NCI-H187 treated with DMSO at 0.1 percent for 48 hours (cell line): ENCODE data around the gene G6PC2.
"Not testable (repeated sequence)": the region's sequence is repeated elsewhere in the genome, so short reads cannot be mapped to it uniquely, and the experiment has no call there.

Experiments used
- DNase-seq: peaks from one replicate; lab custom pipeline; 2025; lab: John Stamatoyannopoulos, UW

The G6PC2 gene

GRCh38 chr2:168904358-168904757, 3.3 kb downstream of the G6PC2 start:
- no peak for DNase-seq

GRCh38 chr2:168907940-168908662, 7.0 kb downstream of the G6PC2 start:
- DNase-seq: no peak

GRCh38 chr2:168910330-168910729, 9.2 kb downstream of the G6PC2 start:
- DNase-seq: no peak

GRCh38 chr2:168912466-168912865, 11.4 kb downstream of the G6PC2 start:
- no peak for DNase-seq

- no peak for DNase-seq
These were observed 11.8 kb downstream of the G6PC2 start for GRCh38 chr2:168912901-168913369.

- DNase-seq: no peak
These were observed 12.4 kb downstream of the G6PC2 start for GRCh38 chr2:168913495-168913894.

GRCh38 chr2:168915441-168916330, 14.6 kb downstream of the G6PC2 start:
- no peak for DNase-seq

- no peak for DNase-seq
These were observed 15.2 kb downstream of the G6PC2 start for GRCh38 chr2:168916331-168916675.

GRCh38 chr2:168920504-168921157, 19.5 kb downstream of the G6PC2 start:
- peak; percentile 1 for DNase-seq

GRCh38 chr2:168926621-168927386, 25.7 kb downstream of the G6PC2 start:
- no peak for DNase-seq

GRCh38 chr2:168928113-168928831, 27.2 kb downstream of the G6PC2 start:
- no peak for DNase-seq

- DNase-seq: no peak
These were observed 27.9 kb downstream of the G6PC2 start for GRCh38 chr2:168929031-168929430.

- no peak for DNase-seq
These were observed 29.2 kb downstream of the G6PC2 start for GRCh38 chr2:168930242-168930641.

- DNase-seq: not testable (repeated sequence)
These were observed 31.1 kb downstream of the G6PC2 start for GRCh38 chr2:168932174-168932573.

GRCh38 chr2:168934826-168935225, 33.7 kb downstream of the G6PC2 start:
- no peak for DNase-seq

GRCh38 chr2:168935810-168936581, 34.9 kb downstream of the G6PC2 start:
- DNase-seq: no peak

- DNase-seq: no peak
These were observed 38.0 kb downstream of the G6PC2 start for GRCh38 chr2:168939061-168939460.

- no peak for DNase-seq
These were observed 38.8 kb downstream of the G6PC2 start for GRCh38 chr2:168939918-168940317.

- no peak for DNase-seq
These were observed 40.2 kb downstream of the G6PC2 start for GRCh38 chr2:168941297-168941696.

- DNase-seq: no peak
These were observed 43.0 kb downstream of the G6PC2 start for GRCh38 chr2:168944065-168944464.
